ENCODE measurements around the gene UFD1.
A peak's percentile ranks its signal among the peaks of the same experiment; 100 is the strongest.

Gene UFD1

GRCh38 chr22:19517919-19518611 lies 39.1 kb upstream of the UFD1 start:
- DNase-seq = peak; percentile 41

- DNase-seq = no peak
These were observed 38.1 kb upstream of the UFD1 start for GRCh38 chr22:19517171-19517500.

- no peak for DNase-seq
These were observed 37.6 kb upstream of the UFD1 start for GRCh38 chr22:19516378-19517170.

GRCh38 chr22:19515654-19516377 lies 36.8 kb upstream of the UFD1 start:
- DNase-seq = no peak

GRCh38 chr22:19514831-19515565 lies 36.0 kb upstream of the UFD1 start:
- DNase-seq = no peak

GRCh38 chr22:19513823-19514222 lies 34.8 kb upstream of the UFD1 start:
- no peak for DNase-seq

GRCh38 chr22:19510919-19511341 lies 31.9 kb upstream of the UFD1 start:
- no peak for DNase-seq

- DNase-seq = no peak
These were observed 30.9 kb upstream of the UFD1 start for GRCh38 chr22:19509923-19510322.

GRCh38 chr22:19509191-19509590 lies 30.2 kb upstream of the UFD1 start:
- DNase-seq = no peak

GRCh38 chr22:19508024-19508776 lies 29.2 kb upstream of the UFD1 start:
- no peak for DNase-seq

GRCh38 chr22:19507534-19507861 lies 28.5 kb upstream of the UFD1 start:
- no peak for DNase-seq

- no peak for DNase-seq
These were observed 27.2 kb upstream of the UFD1 start for GRCh38 chr22:19506212-19506611.

- DNase-seq = no peak
These were observed 26.7 kb upstream of the UFD1 start for GRCh38 chr22:19505735-19506126.

- no peak for DNase-seq
These were observed 26.1 kb upstream of the UFD1 start for GRCh38 chr22:19504900-19505734.

GRCh38 chr22:19503869-19504268 lies 24.9 kb upstream of the UFD1 start:
- DNase-seq = no peak

- no peak for DNase-seq
These were observed 24.4 kb upstream of the UFD1 start for GRCh38 chr22:19503367-19503766.

- DNase-seq = no peak
These were observed 23.0 kb upstream of the UFD1 start for GRCh38 chr22:19501897-19502447.

GRCh38 chr22:19499880-19500242 lies 20.9 kb upstream of the UFD1 start:
- DNase-seq = no peak

- DNase-seq = no peak
These were observed 20.4 kb upstream of the UFD1 start for GRCh38 chr22:19499236-19499879.

GRCh38 chr22:19498866-19499190 lies 19.8 kb upstream of the UFD1 start:
- DNase-seq = no peak
